GM12878 (cell line): Measurements from ENCODE around the gene IFNA4. TPM values are rescaled to one million over a fixed set of nuclear protein-coding genes. Genes with fewer than 3 reads are reported as not detected.

ENCODE experiments used
- ASH2L ChIP-seq: fragments of 300-600, 200-600 bp; sonication (generic); IDR thresholded peaks from 2 replicates; pipeline ENCODE4 v1.6.1; 2017; ENCODE audit warnings: low read depth, mild to moderate bottlenecking, borderline replicate concordance
- CHD1 ChIP-seq: IDR thresholded peaks from 2 replicates; pipeline ENCODE4 v1.6.1; 2012; ENCODE audit warnings: low read depth, low read length, improper control_type of control experiment
- CHD4 ChIP-seq: fragments of 200-600 bp; sonication (generic); IDR thresholded peaks from 2 replicates; pipeline ENCODE4 v1.6.1; 2016; ENCODE audit warnings: mild to moderate bottlenecking
- CTCF ChIP-seq, 3 experiments: IDR thresholded peaks in 2 of 3; conservative IDR thresholded peaks in 1 of 3; 2 replicates each; pipeline ENCODE4 v1.5.1; 2011; ENCODE audit warnings: low read depth in 3 of 3, low read length in 3 of 3, mild to moderate bottlenecking in 3 of 3, control low read depth in 2 of 3, moderate library complexity in 2 of 3, inconsistent platforms in 1 of 3, mixed read lengths in 1 of 3; ENCODE audit not compliant: control insufficient read depth in 2 of 3, insufficient read depth in 1 of 3; ENCODE audit errors: extremely low read depth in 1 of 3
- DPF2 ChIP-seq: fragments of 450-650 bp; IDR thresholded peaks from 2 replicates; pipeline ENCODE4 v1.6.1; 2017; ENCODE audit warnings: mild to moderate bottlenecking
- E2F4 ChIP-seq: IDR thresholded peaks from 2 replicates; pipeline ENCODE4 v1.6.1; 2012; ENCODE audit warnings: low read depth, low read length, improper control_type of control experiment
- EP300 ChIP-seq, 2 experiments: fragments of 150-350 bp in 1 of 2; IDR thresholded peaks; 2 replicates each; pipeline ENCODE4 v1.6.1; 2011 to 2012; ENCODE audit warnings: low read depth in 2 of 2, low read length in 2 of 2, borderline replicate concordance in 1 of 2, improper control_type of control experiment in 1 of 2, inconsistent platforms in 1 of 2; ENCODE audit not compliant: control insufficient read depth in 1 of 2
- FOXK2 ChIP-seq: fragments of 450-650 bp; IDR thresholded peaks from 2 replicates; pipeline ENCODE4 v1.6.1; 2017; ENCODE audit warnings: mild to moderate bottlenecking, moderate library complexity
- GABPA ChIP-seq: IDR thresholded peaks from 2 replicates; pipeline ENCODE4 v1.6.1; 2014; ENCODE audit warnings: antibody characterized with exemption, low read depth, mild to moderate bottlenecking, inconsistent platforms
- GATAD2B ChIP-seq: fragments of 450-650 bp; conservative IDR thresholded peaks from 2 replicates; pipeline ENCODE4 v1.6.1; 2017; ENCODE audit warnings: low read depth, mild to moderate bottlenecking, moderate library complexity
- HDGF ChIP-seq: fragments of 450-650 bp; IDR thresholded peaks from 2 replicates; pipeline ENCODE4 v1.6.1; 2016; ENCODE audit warnings: antibody characterized with exemption
- IKZF2 ChIP-seq, 2 experiments: fragments of 450-650 bp; IDR thresholded peaks; 2 replicates each; pipeline ENCODE4 v1.6.1; 2017; ENCODE audit warnings: mild to moderate bottlenecking in 2 of 2, moderate library complexity in 2 of 2
- JUNB ChIP-seq: IDR thresholded peaks from 2 replicates; pipeline ENCODE4 v1.6.1; 2016; ENCODE audit warnings: antibody characterized with exemption, mild to moderate bottlenecking
- MXI1 ChIP-seq: fragments of 150-350 bp; IDR thresholded peaks from 2 replicates; pipeline ENCODE4 v1.6.1; 2011; ENCODE audit warnings: low read depth, mild to moderate bottlenecking, inconsistent platforms, low read length, improper control_type of control experiment
- MYB ChIP-seq: fragments of 150-350 bp; IDR thresholded peaks from 2 replicates; pipeline ENCODE4 v1.6.1; 2014; ENCODE audit warnings: mild to moderate bottlenecking, low read depth, low read length, borderline replicate concordance
- NFIC ChIP-seq: IDR thresholded peaks from 2 replicates; pipeline ENCODE4 v1.6.1; 2012; ENCODE audit warnings: low read depth, mild to moderate bottlenecking, inconsistent platforms, low read length, moderate library complexity
- NFXL1 ChIP-seq: fragments of 450-650 bp; IDR thresholded peaks from 2 replicates; pipeline ENCODE4 v1.6.1; 2017; ENCODE audit warnings: antibody characterized with exemption, mild to moderate bottlenecking, borderline replicate concordance
- NFYA ChIP-seq: IDR thresholded peaks from 2 replicates; pipeline ENCODE4 v1.6.1; 2011; ENCODE audit warnings: low read depth, mild to moderate bottlenecking, low read length, improper control_type of control experiment, borderline replicate concordance
- NFYB ChIP-seq: IDR thresholded peaks from 2 replicates; pipeline ENCODE4 v1.6.1; 2011; ENCODE audit warnings: low read depth, mild to moderate bottlenecking, low read length, improper control_type of control experiment, moderate library complexity; ENCODE audit not compliant: insufficient read depth
- NR2C1 ChIP-seq: fragments of 450-650 bp; IDR thresholded peaks from 2 replicates; pipeline ENCODE4 v1.6.1; 2017; ENCODE audit warnings: antibody characterized with exemption, mild to moderate bottlenecking, moderate library complexity
- POLR2AphosphoS5 ChIP-seq: IDR thresholded peaks from 2 replicates; pipeline ENCODE4 v1.6.1; 2011; ENCODE audit warnings: mild to moderate bottlenecking, low read length, inconsistent platforms
- RB1 ChIP-seq: fragments of 450-650 bp; formaldehyde crosslinking; IDR thresholded peaks from 2 replicates; pipeline ENCODE4 v1.6.1; 2017; ENCODE audit warnings: mild to moderate bottlenecking, borderline replicate concordance
- RUNX3 ChIP-seq: IDR thresholded peaks from 2 replicates; pipeline ENCODE4 v1.6.1; 2012; ENCODE audit warnings: low read length, inconsistent platforms
- SMARCA5 ChIP-seq: fragments of 450-650 bp; IDR thresholded peaks from 2 replicates; pipeline ENCODE4 v1.6.1; 2017; ENCODE audit warnings: mild to moderate bottlenecking
- SPI1 ChIP-seq: IDR thresholded peaks from 2 replicates; pipeline ENCODE4 v1.6.1; 2011; ENCODE audit warnings: low read depth, mild to moderate bottlenecking, low read length, moderate library complexity, borderline replicate concordance; ENCODE audit not compliant: insufficient read depth
- SRF ChIP-seq, 2 experiments: IDR thresholded peaks; 2 replicates each; pipeline ENCODE4 v1.6.1; 2011; ENCODE audit warnings: low read depth in 2 of 2, low read length in 2 of 2, mild to moderate bottlenecking in 1 of 2, moderate library complexity in 1 of 2
- TARDBP ChIP-seq: IDR thresholded peaks from 2 replicates; pipeline ENCODE4 v1.6.1; 2016; ENCODE audit warnings: borderline replicate concordance
- YBX1 ChIP-seq: fragments of 450-650 bp; IDR thresholded peaks from 2 replicates; pipeline ENCODE4 v1.6.1; 2016; ENCODE audit warnings: antibody characterized with exemption
- ZBTB33 ChIP-seq: fragments of 450-650 bp; IDR thresholded peaks from 2 replicates; pipeline ENCODE4 v1.6.1; 2017; ENCODE audit warnings: mild to moderate bottlenecking
- ZNF207 ChIP-seq: fragments of 450-650 bp; IDR thresholded peaks from 2 replicates; pipeline ENCODE4 v1.6.1; 2014; ENCODE audit warnings: antibody characterized with exemption, mild to moderate bottlenecking, borderline replicate concordance
- polyA plus RNA-seq, 11 experiments: library from polyadenylated mRNA; depleted of rRNA in 4 of 11; unstranded in 6 of 11; stranded (reverse) in 5 of 11; fragments of >200 nt; fragmentation: Nextera tagmentation in 4 of 11; fragmentation: Illumina TruSeq in 1 of 11; extraction: Ambion mirVana in 4 of 11; extraction: Trizol in 1 of 11; gene quantifications; 1 replicate in 1 of 11; 2 replicates in 10 of 11; pipeline versions ENCODE4 v1.2.1 to v1.2.3, GENCODE V29; 2011 to 2016; ENCODE audit warnings: inconsistent platforms in 2 of 11, missing spikeins in 2 of 11, low read depth in 1 of 11
- total RNA-seq, 4 experiments: library from RNA; depleted of rRNA in 3 of 4; stranded (reverse); fragments of >200 nt in 3 of 4; fragmentation: Illumina TruSeq in 1 of 4; extraction: Trizol in 1 of 4; gene quantifications; 2 replicates each; pipeline versions ENCODE4 v1.2.1 to v1.2.3, GENCODE V29; 2013 to 2021

Gene IFNA4
- total and polyA plus RNA-seq, 10 of the 15 experiments (the other 5 are each of a cell fraction or from before 2014, with no cell fraction given), result not detected

- no peak for TF ChIP-seq ZNF207
- TF ChIP-seq CHD4, result no peak
- TF ChIP-seq MYB, result no peak
- no peak for TF ChIP-seq SPI1
- no peak for TF ChIP-seq GATAD2B
- no peak for TF ChIP-seq TARDBP
- no peak for TF ChIP-seq ASH2L
- no peak for TF ChIP-seq POLR2AphosphoS5
- TF ChIP-seq JUNB, result peak; percentile 62
- TF ChIP-seq MXI1, result no peak
- TF ChIP-seq NFYB, result no peak
- TF ChIP-seq E2F4, result no peak
- TF ChIP-seq NR2C1, result no peak
- TF ChIP-seq NFXL1, result no peak
- TF ChIP-seq GABPA, result no peak
- TF ChIP-seq SMARCA5, result no peak
- TF ChIP-seq NFIC, result no peak
- TF ChIP-seq DPF2, result no peak
- no peak for TF ChIP-seq SRF (IDR thresholded peaks at IDR 0.05; ENCODE audit: low read depth in 2 of 2, low read length in 2 of 2)
- no peak for TF ChIP-seq HDGF
- no peak for TF ChIP-seq NFYA
- no peak for TF ChIP-seq EP300 (IDR thresholded peaks at IDR 0.05; ENCODE audit: borderline replicate concordance in 1 of 2, control insufficient read depth in 1 of 2, low read depth in 2 of 2, low read length in 2 of 2)
- TF ChIP-seq CTCF (IDR thresholded peaks at IDR 0.05 in 2 of 3, conservative IDR thresholded peaks at IDR 0.05 in 1 of 3; ENCODE audit: control insufficient read depth in 2 of 3, extremely low read depth in 1 of 3, insufficient read depth in 1 of 3, low read depth in 3 of 3, low read length in 3 of 3), result peak; percentile 37 to 55 (median 44); a peak in 5 of 6 replicates
- no peak for TF ChIP-seq CHD1
- no peak for TF ChIP-seq ZBTB33
- TF ChIP-seq YBX1, result no peak
- TF ChIP-seq FOXK2, result no peak
- TF ChIP-seq RUNX3, result peak; percentile 80
- TF ChIP-seq IKZF2 (IDR thresholded peaks at IDR 0.05), result peak; percentile 62 to 69; a peak in 3 of 4 replicates
- no peak for TF ChIP-seq RB1
Measured at GRCh38 chr9:21154018-21154608, 33.3 kb downstream of the IFNA4 start (continued).
